ENCODE results near the gene HNRNPUL1. TPM values are rescaled to one million over a fixed set of nuclear protein-coding genes. Genes with fewer than 3 reads are reported as not detected.

Gene HNRNPUL1
- polyA plus RNA-seq, 3 donors = 47.6 to 129 (median 87.1) TPM

DNA sequence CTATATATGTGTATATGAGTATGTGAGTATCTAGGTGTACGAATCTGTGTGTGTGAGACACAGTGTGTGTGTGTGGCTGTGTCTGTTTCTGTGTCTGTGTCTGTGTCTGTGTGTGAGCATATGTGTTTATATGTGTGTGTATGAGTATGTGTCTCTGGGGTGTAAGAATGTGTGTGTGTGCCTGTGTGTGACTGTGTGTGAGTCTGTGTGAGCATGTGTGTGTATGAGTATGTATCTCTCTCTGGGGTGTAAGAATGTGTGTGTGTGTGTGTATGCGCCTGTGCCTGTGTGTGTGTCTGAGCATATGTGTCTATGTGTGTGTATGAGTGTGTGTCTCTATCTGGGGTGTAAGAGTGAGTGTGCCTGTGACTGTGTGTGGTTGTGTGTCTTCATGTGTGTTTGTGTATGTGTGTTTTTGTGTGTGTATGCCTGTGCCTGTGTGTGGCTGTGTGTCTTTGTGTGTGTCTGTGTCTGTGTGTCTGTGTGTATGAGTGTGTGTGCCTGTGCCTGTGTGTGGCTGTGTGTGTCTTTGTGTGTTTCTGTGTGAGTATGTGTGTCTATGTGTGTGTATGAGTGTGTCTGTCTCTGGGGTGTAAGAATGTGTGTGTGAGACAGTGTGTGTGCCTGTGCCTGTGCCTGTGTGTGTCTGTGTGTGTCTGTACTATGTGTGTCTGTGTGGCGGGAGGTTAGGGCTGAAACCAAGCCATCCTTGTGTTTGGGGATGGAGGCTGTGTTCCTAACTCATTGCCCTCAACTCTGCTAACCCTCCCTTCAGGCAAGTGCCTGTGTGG is 33.9 kb upstream of the HNRNPUL1 start:
- H3K27ac ChIP-seq (ENCODE audit: low read depth, low read length) = no peak overlapping the region
- 93% methylated on average over 3 of the region's 3 CpGs for WGBS, 3 donors

GRCh38 chr19:41232686-41233085 is 31.5 kb upstream of the HNRNPUL1 start:
- 90 to 97% (median 97%) methylated on average over 8 of the region's 8 CpGs for WGBS, 3 donors
- H3K27ac ChIP-seq (ENCODE audit: low read depth, low read length) = no peak overlapping the region

GRCh38 chr19:41233748-41234240 is 30.4 kb upstream of the HNRNPUL1 start:
- H3K27ac ChIP-seq (ENCODE audit: low read depth, low read length) = no peak overlapping the region
- WGBS, 3 donors = 43 to 61% (median 43%) methylated on average over 4 of the region's 4 CpGs

GRCh38 chr19:41234512-41235168 is 29.5 kb upstream of the HNRNPUL1 start:
- no peak overlapping the region for H3K27ac ChIP-seq (ENCODE audit: low read depth, low read length)
- 70 to 79% (median 75%) methylated on average over 8 of the region's 8 CpGs for WGBS, 3 donors

GRCh38 chr19:41235480-41235879 is 28.7 kb upstream of the HNRNPUL1 start:
- WGBS, 3 donors = 73 to 88% (median 84%) methylated on average over 4 of the region's 4 CpGs
- no peak overlapping the region for H3K27ac ChIP-seq (ENCODE audit: low read depth, low read length)

GRCh38 chr19:41238244-41238643 is 25.9 kb upstream of the HNRNPUL1 start:
- H3K27ac ChIP-seq (ENCODE audit: low read depth, low read length) = no peak overlapping the region
- WGBS, 3 donors = 75 to 91% (median 75%) methylated on average over 8 to 10 of the region's 10 CpGs

DNA sequence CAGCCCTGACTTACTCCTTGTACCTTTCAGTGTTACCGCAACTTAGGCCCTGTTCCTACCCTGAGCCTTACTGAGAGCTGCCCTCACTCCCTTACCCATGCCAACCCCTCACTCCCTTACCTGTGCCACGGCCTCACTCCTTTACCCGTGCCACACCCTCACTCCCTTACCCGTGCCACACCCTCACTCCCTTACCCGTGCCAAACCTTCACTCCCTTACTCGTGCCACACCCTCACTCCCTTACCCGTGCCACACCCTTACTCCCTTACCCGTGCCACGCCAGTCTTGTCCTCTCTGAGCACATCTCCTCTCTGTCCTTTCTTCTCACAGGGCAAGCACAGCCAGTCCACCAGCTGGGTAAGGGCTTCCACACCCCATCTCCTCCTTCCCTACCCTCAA is 24.8 kb upstream of the HNRNPUL1 start:
- WGBS, 3 donors = 69 to 84% (median 71%) methylated on average over 9 of the region's 9 CpGs
- H3K27ac ChIP-seq (ENCODE audit: low read depth, low read length) = no peak overlapping the region

GRCh38 chr19:41239961-41240574 is 24.1 kb upstream of the HNRNPUL1 start:
- H3K27ac ChIP-seq (ENCODE audit: low read depth, low read length) = no peak overlapping the region
- 79 to 94% (median 92%) methylated on average over 2 of the region's 2 CpGs for WGBS, 3 donors

- 74 to 87% (median 85%) methylated on average over 5 of the region's 5 CpGs for WGBS, 3 donors
- H3K27ac ChIP-seq (ENCODE audit: low read depth, low read length) = no peak overlapping the region
Observed at GRCh38 chr19:41241859-41242258, 22.3 kb upstream of the HNRNPUL1 start.

GRCh38 chr19:41244117-41244516 is 20.1 kb upstream of the HNRNPUL1 start:
- 62 to 90% (median 84%) methylated on average over 4 of the region's 4 CpGs for WGBS, 3 donors

GRCh38 chr19:41245843-41246242 is 18.3 kb upstream of the HNRNPUL1 start:
- H3K27ac ChIP-seq (ENCODE audit: low read depth, low read length) = no peak overlapping the region
- 69 to 80% (median 77%) methylated on average over 3 of the region's 3 CpGs for WGBS, 3 donors

More at GRCh38 chr19:41244117-41244516, 20.1 kb upstream of the HNRNPUL1 start:
- H3K27ac ChIP-seq (ENCODE audit: low read depth, low read length) = no peak overlapping the region

DNA sequence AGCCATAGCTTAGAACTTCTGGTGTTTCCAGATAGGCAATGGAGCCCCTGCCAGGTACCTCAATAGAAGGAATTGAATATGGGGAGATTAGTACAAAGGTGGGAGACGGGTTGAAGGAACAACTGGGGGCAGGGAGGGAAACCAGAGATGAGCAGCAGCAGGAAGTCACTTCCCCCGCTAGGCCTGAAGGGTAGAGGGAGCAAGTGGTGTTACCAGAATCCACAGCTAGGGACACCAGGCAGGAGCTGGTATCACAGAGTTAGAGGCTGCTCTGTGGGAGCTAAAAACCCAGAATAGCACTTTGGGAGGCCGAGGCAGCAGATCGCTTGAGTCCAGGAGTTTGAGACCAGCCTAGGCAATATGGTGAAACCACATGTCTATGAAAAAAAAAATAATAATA is 15.3 kb upstream of the HNRNPUL1 start:
- 87 to 94% (median 89%) methylated on average over 4 of the region's 4 CpGs for WGBS, 3 donors
- no peak overlapping the region for H3K27ac ChIP-seq (ENCODE audit: low read depth, low read length)

- no peak overlapping the region for H3K27ac ChIP-seq (ENCODE audit: low read depth, low read length)
- WGBS, 3 donors = 85 to 97% (median 87%) methylated on average over 9 of the region's 9 CpGs
Observed at GRCh38 chr19:41249707-41250423, 14.3 kb upstream of the HNRNPUL1 start.

DNA sequence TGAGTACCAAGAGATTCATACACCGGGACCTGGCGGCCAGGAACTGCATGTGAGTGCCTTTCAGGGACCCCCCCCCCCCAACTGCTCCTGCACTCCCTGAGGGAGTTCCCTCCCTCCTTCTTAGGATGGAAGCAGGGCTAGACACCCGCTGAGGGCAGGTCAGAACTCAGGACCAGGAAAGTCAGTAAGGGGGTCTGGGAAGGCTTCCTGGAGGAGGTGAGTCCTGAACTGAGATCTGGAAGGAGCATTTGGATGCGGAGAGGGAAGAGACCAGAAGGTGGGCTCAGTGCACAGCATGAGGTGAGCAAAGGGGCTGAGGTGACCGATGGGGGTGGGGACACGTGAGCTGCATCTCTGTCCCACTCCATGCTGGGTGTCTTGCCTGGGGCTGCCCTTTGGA is 10.5 kb upstream of the HNRNPUL1 start:
- WGBS, 3 donors = 87 to 98% (median 93%) methylated on average over 6 of the region's 6 CpGs
- no peak overlapping the region for H3K27ac ChIP-seq (ENCODE audit: low read depth, low read length)

GRCh38 chr19:41255171-41255570 is 9.0 kb upstream of the HNRNPUL1 start:
- H3K27ac ChIP-seq (ENCODE audit: low read depth, low read length) = no peak overlapping the region

DNA sequence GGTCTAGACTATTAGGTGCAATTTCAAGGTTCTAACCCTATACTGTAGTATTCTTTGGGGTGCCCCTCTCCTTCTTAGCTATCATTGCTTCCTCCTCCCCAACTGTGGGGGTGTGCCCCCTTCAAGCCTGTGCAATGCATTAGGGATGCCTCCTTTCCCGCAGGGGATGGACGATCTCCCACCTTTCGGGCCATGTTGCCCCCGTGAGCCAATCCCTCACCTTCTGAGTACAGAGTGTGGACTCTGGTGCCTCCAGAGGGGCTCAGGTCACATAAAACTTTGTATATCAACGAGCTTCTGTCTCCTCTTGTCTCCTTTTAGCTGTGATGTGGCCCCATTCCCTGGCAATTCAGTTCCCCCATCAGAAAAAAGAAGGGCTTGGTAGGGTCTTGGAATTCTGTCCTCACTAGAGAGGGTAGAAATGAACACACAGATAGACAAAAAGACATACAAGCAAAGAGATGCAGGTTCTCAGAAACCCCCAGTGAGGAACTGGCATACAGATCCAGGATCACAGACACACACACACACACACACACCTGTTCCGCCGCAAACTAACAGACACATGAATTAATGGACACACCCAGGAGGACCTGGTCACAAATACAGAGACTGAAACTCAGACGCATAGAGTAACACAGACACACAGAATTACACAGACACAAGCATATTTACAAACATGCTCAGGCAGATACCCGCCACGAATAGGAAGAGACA is 2.5 kb upstream of the HNRNPUL1 start:
- 56 to 61% (median 58%) methylated on average over 10 of the region's 10 CpGs for WGBS, 3 donors

GRCh38 chr19:41263042-41263849 is 926 bp upstream of the HNRNPUL1 start:
- 0 to 1% (median 0%) methylated on average over 46 of the region's 46 CpGs for WGBS, 3 donors
- H3K27ac ChIP-seq (ENCODE audit: low read depth, low read length) = peak overlapping the region; percentile 80

More for the DNA sequence above, 2.5 kb upstream of the HNRNPUL1 start:
- no peak overlapping the region for H3K27ac ChIP-seq (ENCODE audit: low read depth, low read length)

Measured in adipose tissue (tissue), 3 donors.